D721Med (cell line): ENCODE data around the gene VDR.

Source experiments
- DNase-seq: peaks from one replicate; pipeline ENCODE4 v3.0.0; 2011; ENCODE audit warnings: low spot score; ENCODE audit not compliant: insufficient read length
- FAIRE-seq: peaks from 2 replicates; lab custom pipeline; 2011; peaks lifted over from hg19 to GRCh38; lab: Jason Lieb, UNC
- CTCF ChIP-seq: IDR thresholded peaks from 2 replicates; pipeline ENCODE4 v1.5.1; 2012; ENCODE audit warnings: mild to moderate bottlenecking, control low read depth; ENCODE audit not compliant: insufficient read depth; ENCODE audit errors: missing control alignments

The VDR gene

GRCh38 chr12:47894068-47894467 is 10.7 kb downstream of the VDR start:
- FAIRE-seq (no peak), DNase-seq (no peak)
- TF ChIP-seq CTCF: no peak

- DNase-seq (no peak), FAIRE-seq (no peak)
- no peak for TF ChIP-seq CTCF
These were observed 12.0 kb downstream of the VDR start for GRCh38 chr12:47892819-47893218.

DNA sequence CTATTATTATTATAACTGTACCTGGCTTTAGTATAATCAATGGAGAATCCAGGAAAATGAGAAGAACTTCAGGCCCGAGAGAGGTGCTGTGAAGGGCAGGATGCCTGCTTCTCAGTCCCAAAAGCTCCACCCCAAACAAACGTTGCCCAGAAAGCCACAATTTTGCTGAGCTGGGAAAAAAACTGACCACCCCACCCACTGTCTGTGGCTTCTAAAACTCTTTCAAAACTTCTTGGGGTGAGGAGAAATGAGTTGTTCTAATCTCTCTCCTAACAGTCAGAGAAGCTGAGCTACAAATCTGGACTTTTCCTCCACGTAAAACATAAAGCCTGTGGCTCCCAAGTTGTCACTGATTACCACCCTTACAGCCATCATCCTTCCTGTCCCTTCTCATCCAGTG is 13.4 kb downstream of the VDR start:
- DNase-seq (no peak), FAIRE-seq (no peak)
- TF ChIP-seq CTCF: no peak

- TF ChIP-seq CTCF: no peak
- no peak for DNase-seq
- no peak for FAIRE-seq
These were observed 15.8 kb downstream of the VDR start for GRCh38 chr12:47889040-47889439.

- no peak for TF ChIP-seq CTCF
- FAIRE-seq (no peak), DNase-seq (no peak)
These were observed 16.5 kb downstream of the VDR start for GRCh38 chr12:47888153-47888819.

DNA sequence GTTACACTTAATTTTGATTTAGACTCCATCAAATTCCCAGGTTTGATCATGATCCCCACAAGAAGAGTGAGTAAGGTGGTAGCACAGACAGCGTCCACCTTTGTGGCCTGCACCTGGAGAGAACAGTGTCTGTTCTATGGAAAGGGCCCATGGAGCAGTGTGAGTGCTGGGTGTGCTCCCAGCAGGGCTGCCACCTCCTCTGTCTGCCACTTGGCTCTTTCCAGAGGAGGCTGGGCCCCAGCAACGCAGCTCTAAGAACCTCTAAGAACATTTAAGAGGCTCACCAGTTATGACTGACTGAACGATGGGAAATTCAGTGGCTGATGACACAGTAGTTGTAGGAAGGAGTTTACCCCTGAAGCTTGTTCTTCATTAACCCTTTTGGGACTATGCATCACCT is 17.3 kb downstream of the VDR start:
- no peak for DNase-seq
- TF ChIP-seq CTCF: no peak
- no peak for FAIRE-seq

DNA sequence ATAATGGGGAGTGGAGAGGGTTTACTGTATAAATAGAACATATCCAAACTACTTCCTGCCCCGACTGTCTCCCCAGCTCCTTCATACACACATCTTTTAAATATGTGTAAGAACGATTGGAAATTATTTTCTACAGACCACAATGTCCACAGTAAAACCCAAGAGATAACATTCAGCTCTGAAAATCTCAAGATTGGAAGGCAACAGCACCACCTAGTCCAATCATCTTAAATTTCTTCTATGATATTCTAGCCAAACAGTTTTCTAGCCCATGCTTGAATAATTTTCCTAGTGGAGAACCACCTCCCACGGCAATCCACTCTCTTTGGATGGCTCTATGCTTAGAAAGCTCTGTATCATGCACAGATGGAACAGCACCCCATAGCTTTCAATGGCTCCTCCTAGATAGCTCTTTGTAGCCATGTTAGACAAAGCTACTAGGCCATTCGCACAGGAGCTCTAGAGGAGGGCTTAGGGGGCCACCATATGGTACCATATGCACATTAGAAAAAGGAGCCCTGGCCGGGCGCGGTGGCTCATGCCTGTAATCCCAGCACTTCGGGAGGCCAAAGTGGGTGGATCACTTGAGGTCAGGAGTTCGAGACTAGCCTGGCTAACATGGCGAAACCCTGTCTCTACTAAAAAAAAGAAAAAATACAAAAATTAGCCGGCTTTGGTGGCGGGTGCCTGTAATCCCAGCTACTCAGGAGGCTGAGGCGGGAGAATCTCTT is 18.1 kb downstream of the VDR start:
- no peak for TF ChIP-seq CTCF
- DNase-seq (no peak), FAIRE-seq (no peak)
